ENCODE results near the gene CHD6.

- TF ChIP-seq CTCF (IDR thresholded peaks at IDR 0.05), result no peak
- TF ChIP-seq POLR2A (IDR thresholded peaks at IDR 0.05), result no peak
- TF ChIP-seq POLR2AphosphoS5 (IDR thresholded peaks at IDR 0.05), result no peak
Measured at GRCh38 chr20:41586772-41587171, 31.4 kb downstream of the CHD6 start.

All from prostate gland (tissue), 2 donors.